Upper lobe of right lung (tissue), 1 donor: Measurements from ENCODE around the gene SPAG4. TPM values are rescaled to one million over a fixed set of nuclear protein-coding genes. Genes with fewer than 3 reads are reported as not detected.

Experiments
- ATAC-seq: fragments of 200-7000 bp; cut with Tn5 transposase; one replicate; pipeline ENCODE4 v1.9.1; 2020; ENCODE audit warnings: mild to moderate bottlenecking, moderate library complexity
- DNase-seq: peaks from one replicate; pipeline ENCODE4 v3.0.0-alpha.2; 2020
- H3K27ac ChIP-seq: fragments of 200-600 bp; one replicate; pipeline ENCODE4 v1.8.0; 2022
- H3K27me3 ChIP-seq: fragments of 200-600 bp; one replicate; pipeline ENCODE4 v1.8.0; 2022; ENCODE audit warnings: mild to moderate bottlenecking
- H3K36me3 ChIP-seq: fragments of 200-600 bp; one replicate; pipeline ENCODE4 v1.8.0; 2022
- H3K4me1 ChIP-seq: fragments of 200-600 bp; one replicate; pipeline ENCODE4 v1.8.0; 2022
- H3K4me3 ChIP-seq: fragments of 200-600 bp; one replicate; pipeline ENCODE4 v1.8.0; 2022; ENCODE audit warnings: mild to moderate bottlenecking
- H3K9me3 ChIP-seq: fragments of 200-600 bp; one replicate; pipeline ENCODE4 v1.8.0; 2022
- CTCF ChIP-seq: fragments of 200-600 bp; IDR thresholded peaks from one replicate; pipeline ENCODE4 v1.8.0; 2022; ENCODE audit warnings: antibody characterized with exemption
- intact Hi-C: fragments of 100-400 bp; cut with DNase I; formaldehyde crosslinking; loops from one replicate; pipeline ENCODE4 v1.11.0; 2022
- total RNA-seq: library from RNA; stranded (reverse); fragmentation: NEBNext Ultra II Directional; extraction: Animal tissue kit (Norgen Biotek cat#: 25700); gene quantifications from one replicate; pipeline ENCODE4 v1.2.1, GENCODE V29; 2021
- donor health status: DM: no; HTN: yes; CAD: no; lungs with severe emphysema.

Gene SPAG4
- total RNA-seq, 1 donor from 2014 or later: 2.9 TPM

GRCh38 chr20:35653893-35654292, 38.3 kb downstream of the SPAG4 start:
- Histone ChIP-seq H3K9me3 (no peaks in the 10 kb centered on the region), H3K4me1 (peaks cover 31% of the 10 kb centered on the region), H3K27me3 (no peaks in the 10 kb centered on the region), H3K27ac (no peak overlapping the region), H3K4me3 (no peak overlapping the region), H3K36me3 (peaks cover 41% of the 10 kb centered on the region)
- DNase-seq (no peak), ATAC-seq (no peak)
- TF ChIP-seq CTCF: no peak
- intact Hi-C loops: no loop called here

- no peaks in the 10 kb centered on the region for H3K9me3 ChIP-seq
- TF ChIP-seq CTCF: no peak
- no peaks in the 10 kb centered on the region for H3K27me3 ChIP-seq
- H3K4me1 ChIP-seq: peaks cover 33% of the 10 kb centered on the region
- H3K27ac ChIP-seq: no peak overlapping the region
- no peak for DNase-seq
- peaks cover 41% of the 10 kb centered on the region for H3K36me3 ChIP-seq
- H3K4me3 ChIP-seq: no peak overlapping the region
- ATAC-seq: no peak
- intact Hi-C loops: no loop called here
These were observed 38.8 kb downstream of the SPAG4 start for GRCh38 chr20:35654415-35654814.

- DNase-seq: no peak
- intact Hi-C loops: no loop called here
- H3K36me3 ChIP-seq: peaks cover 33% of the 10 kb centered on the region
- H3K4me3 ChIP-seq: no peak overlapping the region
- H3K27me3 ChIP-seq: no peaks in the 10 kb centered on the region
- no peak for TF ChIP-seq CTCF
- peak; percentile 40 for ATAC-seq
- no peaks in the 10 kb centered on the region for H3K9me3 ChIP-seq
- no peak overlapping the region for H3K27ac ChIP-seq
- H3K4me1 ChIP-seq: peaks cover 56% of the 10 kb centered on the region
These were observed 41.6 kb downstream of the SPAG4 start for GRCh38 chr20:35657271-35657670.

- H3K27ac ChIP-seq: no peak overlapping the region
- ATAC-seq (no peak), DNase-seq (no peak)
- no peak overlapping the region for H3K4me3 ChIP-seq
- peaks cover 68% of the 10 kb centered on the region for H3K4me1 ChIP-seq
- no peaks in the 10 kb centered on the region for H3K9me3 ChIP-seq
- intact Hi-C loops: no loop called here
- H3K36me3 ChIP-seq: peaks cover 4% of the 10 kb centered on the region
- H3K27me3 ChIP-seq: no peaks in the 10 kb centered on the region
- TF ChIP-seq CTCF: no peak
These were observed 44.7 kb downstream of the SPAG4 start for GRCh38 chr20:35660122-35660937.

GRCh38 chr20:35661053-35661452, 45.4 kb downstream of the SPAG4 start:
- Histone ChIP-seq H3K36me3 (no peaks in the 10 kb centered on the region), H3K4me1 (peaks cover 64% of the 10 kb centered on the region), H3K9me3 (no peaks in the 10 kb centered on the region), H3K27me3 (no peaks in the 10 kb centered on the region), H3K27ac (no peak overlapping the region), H3K4me3 (peak overlapping the region; percentile 90)
- no peak for DNase-seq
- TF ChIP-seq CTCF: no peak
- ATAC-seq: no peak
- intact Hi-C loops: no loop called here
